HG03280 (cell line): ENCODE measurements around the gene KCTD4.
"Not testable (repeated sequence)": the region's sequence is repeated elsewhere in the genome, so short reads cannot be mapped to it uniquely, and the experiment has no call there.

Source experiments
- ATAC-seq: cut with Tn5 transposase; IDR thresholded peaks from one replicate; pipeline ENCODE4 v1.9.1; 2021; ENCODE audit warnings: mild to moderate bottlenecking, moderate library complexity; ENCODE audit not compliant: unreplicated experiment

Gene KCTD4

GRCh38 chr13:45200701-45201232, at the start of gene KCTD4:
Gene KCTD4 (minus strand): TSS chr13:45201045. CDS start chr13:45194567, 6,478 bp downstream.
- ATAC-seq = no peak

DNA sequence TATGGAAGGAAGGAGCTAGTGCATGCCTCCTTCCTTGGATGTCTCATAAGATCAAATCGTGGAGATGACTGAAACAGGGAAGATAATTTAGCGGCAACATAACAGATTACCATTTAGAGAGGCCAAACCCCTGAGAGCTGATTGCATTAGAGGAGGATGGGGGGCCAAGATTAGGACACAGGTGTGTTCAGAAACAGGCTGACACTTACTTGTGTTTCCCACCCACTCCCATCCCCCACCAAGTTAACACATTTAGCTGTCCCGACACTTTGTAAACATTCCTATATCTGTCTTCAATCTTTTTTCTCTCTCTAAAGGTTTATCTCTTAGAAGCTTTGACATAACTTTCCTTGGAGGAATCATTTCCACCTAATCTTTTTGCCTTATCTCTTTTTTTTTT, 48.8 kb upstream of the KCTD4 start:
- ATAC-seq = no peak

DNA sequence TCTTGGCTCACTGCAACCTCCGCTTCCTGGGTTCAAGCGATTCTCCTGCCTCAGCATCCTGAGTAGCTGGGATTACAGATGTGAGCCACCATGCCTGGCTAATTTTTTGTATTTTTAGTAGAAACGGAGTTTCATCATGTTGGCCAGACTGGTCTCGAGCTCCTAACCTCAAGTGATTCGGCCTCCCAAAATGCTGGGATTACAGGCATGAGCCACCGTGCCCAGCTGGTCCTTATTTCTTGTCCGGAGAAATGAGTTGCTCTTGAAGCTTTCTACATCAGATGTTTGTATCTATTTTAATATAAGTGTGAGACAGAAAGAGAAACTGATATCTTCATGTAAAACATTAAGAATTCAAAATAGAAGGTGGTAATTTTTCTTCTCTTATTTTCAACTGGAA, 43.9 kb upstream of the KCTD4 start:
- not testable (repeated sequence) for ATAC-seq

GRCh38 chr13:45243077-45243476, 42.2 kb upstream of the KCTD4 start:
- ATAC-seq = no peak

- ATAC-seq = no peak
Measured at GRCh38 chr13:45242524-45242923, 41.7 kb upstream of the KCTD4 start.

DNA sequence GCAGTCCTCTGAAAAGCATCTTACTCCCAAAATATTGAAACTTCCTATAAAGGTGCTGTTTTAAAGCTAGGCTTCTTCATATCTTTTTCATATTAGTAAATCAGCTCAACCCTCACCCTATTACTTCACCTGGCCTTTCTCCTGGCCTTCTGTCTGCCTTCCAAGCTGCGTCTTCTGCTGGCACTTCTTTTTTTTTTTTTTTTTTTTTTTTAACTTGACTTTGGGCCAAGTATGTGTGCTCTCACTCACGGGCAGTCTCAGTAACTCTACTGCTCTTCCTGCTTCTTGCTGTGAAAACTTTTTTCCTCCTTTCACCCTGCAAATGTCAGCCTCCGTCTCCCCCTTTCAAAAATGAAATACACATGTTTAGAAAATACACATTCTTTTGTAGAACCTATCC, 41.2 kb upstream of the KCTD4 start:
- ATAC-seq = no peak

DNA sequence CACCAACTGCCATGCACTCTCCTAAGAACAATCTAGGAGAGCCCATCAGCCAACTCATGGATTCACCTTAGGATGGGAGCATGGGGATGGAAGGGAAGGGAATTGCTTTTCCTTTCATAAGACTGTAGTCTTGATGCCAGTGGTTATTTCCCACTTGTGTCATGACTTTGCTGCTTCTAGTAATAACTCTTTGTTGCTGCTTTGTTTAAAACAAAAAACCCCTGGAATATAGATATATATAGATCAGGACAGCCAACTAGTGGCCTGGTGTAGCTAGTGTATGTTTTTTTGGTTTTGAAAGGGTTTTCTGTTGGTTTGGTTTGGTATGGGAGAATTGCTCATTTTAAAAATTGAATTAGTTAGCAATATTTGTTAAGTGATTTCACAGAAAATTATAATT, 39.3 kb upstream of the KCTD4 start:
- no peak for ATAC-seq

- ATAC-seq = no peak
Measured at GRCh38 chr13:45238945-45239795, 38.3 kb upstream of the KCTD4 start.

DNA sequence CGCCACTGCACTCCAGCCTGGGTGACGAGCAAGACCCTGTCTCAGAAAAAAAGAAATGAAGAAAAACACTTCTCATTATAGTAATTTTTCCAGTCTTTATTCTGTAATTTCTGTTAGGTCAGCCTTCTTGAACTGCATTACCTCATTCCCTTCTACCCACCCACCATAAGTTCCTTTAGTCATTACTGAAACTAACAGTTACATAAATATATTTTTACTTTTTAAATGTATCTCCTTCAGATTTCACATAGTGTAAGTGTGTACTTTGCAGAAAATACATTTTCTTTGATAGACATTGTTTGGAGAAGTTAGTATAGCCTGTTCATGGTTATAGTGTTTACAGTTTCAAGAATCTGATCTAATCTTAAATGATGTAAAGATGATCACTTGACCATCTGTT, 31.7 kb upstream of the KCTD4 start:
- ATAC-seq = no peak

- no peak for ATAC-seq
Measured at GRCh38 chr13:45231722-45232121, 30.9 kb upstream of the KCTD4 start.

- no peak for ATAC-seq
Measured at GRCh38 chr13:45231305-45231704, 30.5 kb upstream of the KCTD4 start.

- no peak for ATAC-seq
Measured at GRCh38 chr13:45229172-45229571, 28.3 kb upstream of the KCTD4 start.

DNA sequence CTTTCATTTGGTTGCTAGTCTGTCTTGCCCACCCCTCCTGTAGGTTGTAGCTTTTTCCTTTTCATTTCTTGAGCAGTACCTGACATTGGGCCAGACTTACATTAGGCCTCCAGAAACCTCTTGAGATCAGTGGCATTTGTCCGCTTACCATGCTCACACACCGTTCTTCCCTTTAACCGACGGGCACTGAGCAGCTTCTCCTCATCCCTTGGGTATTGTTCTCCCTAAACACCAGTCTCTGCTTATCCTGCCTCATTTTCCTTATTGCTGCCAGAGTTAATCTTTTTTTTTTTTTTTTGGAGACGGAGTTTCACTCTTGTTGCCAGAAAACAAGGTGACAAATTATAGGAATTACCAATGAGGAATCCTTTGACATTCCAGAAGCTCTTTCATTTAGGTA, 27.2 kb upstream of the KCTD4 start:
- ATAC-seq = no peak

DNA sequence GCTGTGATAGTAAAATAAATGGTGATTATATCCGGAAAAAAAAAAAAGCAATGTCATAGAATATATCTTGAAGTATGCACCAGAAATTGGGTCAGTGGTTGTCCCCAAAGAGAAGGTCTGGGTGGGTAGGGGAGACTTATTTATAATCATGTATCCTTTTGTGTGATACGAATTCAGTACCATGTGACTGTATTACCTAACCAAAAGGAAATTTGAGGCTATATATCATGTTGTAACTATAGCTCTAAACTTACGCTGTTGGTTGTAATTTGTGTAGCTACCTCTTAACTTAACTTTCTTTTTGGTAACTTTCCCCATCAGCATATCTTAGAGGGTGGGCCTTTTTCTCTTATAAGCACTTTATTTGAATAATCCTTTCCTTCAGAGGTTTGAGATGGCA, 25.2 kb upstream of the KCTD4 start:
- ATAC-seq = no peak

DNA sequence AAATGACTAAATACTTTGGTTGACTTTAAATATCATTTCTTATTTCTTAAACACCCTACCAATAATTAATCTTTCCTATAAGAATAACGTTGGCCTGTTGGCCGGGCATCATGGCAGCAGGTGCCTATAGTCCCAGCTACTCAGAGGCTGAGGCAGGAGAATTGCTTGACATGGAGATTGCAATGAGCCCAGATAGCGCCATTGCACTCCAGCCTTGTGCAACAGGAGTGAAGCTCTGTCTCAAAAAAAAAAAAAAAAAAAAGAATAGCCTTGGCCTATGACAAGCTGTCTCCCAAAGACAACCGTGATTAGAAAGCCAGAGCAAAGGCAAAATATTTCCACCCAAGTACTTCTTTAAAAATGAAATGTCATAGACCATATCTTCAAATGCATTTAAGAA, 24.5 kb upstream of the KCTD4 start:
- ATAC-seq = no peak

DNA sequence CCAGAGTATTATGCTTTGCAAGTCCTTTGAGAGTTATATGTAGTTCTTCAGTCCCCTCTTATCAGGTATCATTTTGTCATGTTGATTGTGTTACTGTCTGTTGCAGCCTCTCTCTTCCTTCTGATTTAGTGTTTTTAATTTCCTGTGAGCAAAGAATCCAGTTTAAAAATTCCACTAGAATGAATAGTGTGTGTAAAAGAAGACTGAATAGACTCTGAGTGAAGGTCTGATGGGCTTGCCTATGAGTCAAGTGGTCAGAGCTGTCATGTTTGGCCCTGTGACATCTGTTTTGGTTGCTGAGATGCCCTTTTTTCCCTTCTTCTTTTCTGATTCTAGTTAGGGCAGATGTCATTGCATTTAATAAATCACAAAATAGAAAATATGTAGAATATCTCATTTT, 23.3 kb upstream of the KCTD4 start:
- ATAC-seq = no peak

DNA sequence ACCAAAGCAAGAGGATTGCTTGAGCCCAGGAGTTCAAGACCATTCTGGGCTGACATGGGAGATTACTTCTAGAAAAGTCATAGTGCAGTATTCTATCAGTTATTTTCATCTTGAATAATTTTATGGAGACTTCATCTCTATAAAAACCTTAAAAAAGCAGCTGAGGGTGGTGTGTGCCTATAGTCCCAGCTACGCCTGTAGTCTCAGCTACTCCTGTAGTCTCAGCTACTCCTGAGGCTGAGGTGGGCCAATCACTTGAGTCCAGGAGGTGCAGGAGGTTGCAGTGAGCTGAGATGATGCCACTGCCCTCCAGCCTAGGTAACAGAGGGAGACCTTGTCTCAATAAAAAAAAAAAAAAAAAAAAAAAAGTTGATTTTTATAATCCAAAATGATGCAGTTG, 22.1 kb upstream of the KCTD4 start:
- no peak for ATAC-seq

DNA sequence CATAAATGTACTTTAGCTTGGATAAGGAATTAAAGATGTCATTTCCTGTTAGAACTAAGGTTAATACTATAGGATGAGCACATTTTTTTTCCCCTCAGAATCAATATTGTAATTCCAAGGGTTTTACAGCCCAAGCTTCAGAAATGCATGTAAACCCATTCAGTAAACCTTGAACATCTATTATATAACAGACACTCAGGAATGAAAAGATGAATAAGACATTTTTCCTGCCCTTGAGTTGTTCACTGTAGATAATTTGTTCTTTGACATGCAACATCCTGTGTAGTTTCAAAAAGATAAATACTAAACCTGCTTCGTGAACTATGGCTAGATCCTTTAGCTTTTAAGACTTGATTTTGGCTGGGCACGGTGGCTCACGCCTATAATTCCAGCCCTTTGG, 21.7 kb upstream of the KCTD4 start:
- ATAC-seq = no peak

DNA sequence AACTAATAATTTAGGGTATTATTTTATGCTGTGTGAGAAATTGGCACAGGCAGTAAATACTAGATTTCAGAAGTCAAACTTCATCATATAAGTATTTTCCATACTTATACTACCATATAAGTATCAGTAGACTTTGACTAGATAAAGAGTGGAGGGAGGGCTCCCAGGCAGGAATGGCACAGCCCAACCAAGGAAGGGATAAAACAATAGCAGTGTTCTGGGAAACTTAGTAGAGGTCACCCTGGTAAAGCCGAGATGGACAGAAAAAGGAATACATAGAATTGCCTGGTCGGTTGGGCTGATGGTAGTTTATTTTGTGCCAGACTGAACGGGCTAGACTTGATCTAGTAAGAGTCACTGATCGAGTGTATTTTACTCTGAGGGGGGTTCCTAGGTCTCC, 19.6 kb upstream of the KCTD4 start:
- no peak for ATAC-seq

GRCh38 chr13:45219938-45220375, 19.1 kb upstream of the KCTD4 start:
- ATAC-seq = no peak

DNA sequence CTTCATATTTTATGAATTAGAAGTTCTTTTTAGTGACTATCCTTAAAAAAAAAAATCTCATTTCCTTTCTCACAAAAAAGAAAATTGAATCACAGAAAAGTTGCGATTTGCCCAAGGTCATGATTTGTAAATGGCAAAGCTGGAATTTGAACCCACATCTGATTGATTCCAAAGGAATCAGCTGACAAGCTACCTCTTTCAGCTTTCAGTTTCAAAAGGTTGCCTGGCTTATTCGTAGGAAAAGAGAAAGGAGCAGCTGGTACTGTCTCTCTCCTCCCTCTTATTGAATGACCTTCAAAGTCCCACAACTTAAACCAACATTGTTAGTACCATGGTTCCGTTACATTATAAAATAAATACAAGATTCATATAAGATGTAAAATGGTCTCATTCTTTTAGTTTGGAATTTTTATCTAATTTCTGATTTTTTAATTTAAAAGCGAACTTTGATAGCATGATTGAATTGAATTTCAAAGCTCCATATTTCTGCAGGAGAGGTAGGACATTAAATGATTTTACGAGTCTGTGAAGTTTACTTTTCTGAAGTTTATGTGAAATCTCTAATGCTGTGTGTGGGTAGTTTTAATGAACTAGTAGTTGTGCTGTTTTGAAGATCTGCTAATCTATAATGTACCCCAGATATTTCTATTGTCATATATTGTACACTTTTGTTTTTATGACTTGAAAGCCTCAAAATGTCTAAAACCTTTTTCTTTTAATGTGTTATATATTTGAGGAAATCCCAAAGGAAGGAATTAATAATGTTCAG, 18.5 kb upstream of the KCTD4 start:
- no peak for ATAC-seq

- no peak for ATAC-seq
Measured at GRCh38 chr13:45218689-45219088, 17.8 kb upstream of the KCTD4 start.
